Fibroblast of skin of left biceps (primary cell): ENCODE data around the gene CHCHD5.
"Not testable (repeated sequence)": the region's sequence is repeated elsewhere in the genome, so short reads cannot be mapped to it uniquely, and the experiment has no call there.

Experiments used
- DNase-seq, 2 experiments: peaks; one replicate each; pipeline ENCODE4 v3.0.0-alpha.2; 2013; ENCODE audit warnings: low read depth in 2 of 2

CHCHD5 gene

DNA sequence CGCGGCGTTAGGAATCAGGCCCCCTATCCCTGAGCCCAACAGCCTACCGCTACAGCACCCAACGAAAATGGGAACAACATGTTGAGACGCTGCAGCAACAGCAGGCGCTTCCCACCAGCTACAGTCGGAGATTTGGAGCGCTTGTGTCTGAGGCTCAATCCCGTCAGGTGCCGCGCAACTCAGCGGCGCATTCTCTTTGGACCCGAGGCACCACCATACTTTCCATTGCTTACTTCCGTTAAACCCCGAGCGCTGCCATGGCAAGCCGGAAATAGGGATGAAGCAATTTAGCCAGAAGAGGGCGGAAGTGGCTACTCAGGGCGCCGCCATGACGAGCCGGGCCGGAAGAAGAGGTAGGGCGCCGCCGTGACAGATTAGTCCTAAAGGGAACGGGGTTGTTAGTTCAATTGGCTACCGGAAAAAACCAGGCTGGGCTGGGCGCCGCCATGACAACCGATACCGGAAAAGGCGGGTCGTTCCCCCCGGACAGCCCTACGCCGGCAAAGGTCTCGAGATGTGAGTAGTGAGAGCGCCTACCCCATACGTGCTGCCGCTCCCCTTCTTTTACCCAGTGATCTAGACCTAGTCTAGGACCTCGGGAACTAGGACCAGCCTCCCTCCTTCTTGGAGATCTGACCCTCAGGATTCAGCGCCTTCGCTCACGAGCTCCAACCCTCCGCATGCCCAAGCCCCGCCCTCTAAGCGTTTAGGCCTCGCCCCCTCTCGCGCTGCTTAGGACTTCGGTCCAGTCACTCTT lies at the start of gene CHCHD5:
Gene CHCHD5 (plus strand): TSS at position 476 of the 757 bp plus-strand sequence. CDS start 39 bp downstream, at position 515.
- DNase-seq, result peak; percentile 89

DNA sequence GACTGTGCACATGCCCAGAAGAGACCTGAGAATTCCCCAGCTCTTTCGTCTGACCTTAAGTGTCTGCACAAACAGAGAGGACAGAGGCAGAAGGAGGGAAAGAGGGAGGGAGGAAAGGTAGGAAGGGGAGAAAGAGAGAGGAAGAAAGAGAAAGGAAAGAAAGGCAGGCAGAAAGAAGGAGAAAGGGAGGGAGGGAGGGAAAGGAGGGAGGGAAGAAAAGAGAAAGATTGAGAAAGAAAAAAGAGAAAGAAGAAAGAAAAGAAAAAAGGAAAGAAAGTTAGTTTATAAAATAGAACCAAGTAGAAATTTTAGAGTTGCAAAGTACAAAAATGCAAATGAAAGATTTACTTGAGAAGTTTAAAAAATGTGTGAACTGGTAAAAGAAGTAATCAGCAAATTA lies 49.6 kb upstream of the CHCHD5 start:
- DNase-seq, result no peak

- DNase-seq, result not testable (repeated sequence)
Measured at GRCh38 chr2:112536665-112537064, 47.7 kb upstream of the CHCHD5 start.

- no peak for DNase-seq
Measured at GRCh38 chr2:112539306-112539705, 45.1 kb upstream of the CHCHD5 start.

DNA sequence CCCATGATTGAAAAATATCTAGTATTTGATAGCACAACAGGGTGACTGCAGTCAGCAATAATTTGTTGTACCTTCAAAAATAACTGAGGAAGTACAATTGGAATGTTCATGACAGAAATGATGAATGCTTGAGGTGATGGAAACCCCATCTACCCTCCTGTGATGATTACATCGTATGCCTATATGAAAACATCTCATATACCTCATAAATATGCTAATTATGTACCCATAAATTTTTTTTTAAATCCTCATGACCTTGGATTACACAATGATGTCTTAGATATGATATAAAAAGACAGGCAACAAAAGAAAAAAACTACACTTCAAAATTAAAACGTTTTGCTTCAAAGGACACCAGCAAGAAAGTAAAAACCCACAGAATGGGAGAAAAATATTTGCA lies 43.5 kb upstream of the CHCHD5 start:
- no peak for DNase-seq

GRCh38 chr2:112541315-112542122 lies 42.9 kb upstream of the CHCHD5 start:
- peak in 1 of 2 experiments; percentile 21 for DNase-seq

DNA sequence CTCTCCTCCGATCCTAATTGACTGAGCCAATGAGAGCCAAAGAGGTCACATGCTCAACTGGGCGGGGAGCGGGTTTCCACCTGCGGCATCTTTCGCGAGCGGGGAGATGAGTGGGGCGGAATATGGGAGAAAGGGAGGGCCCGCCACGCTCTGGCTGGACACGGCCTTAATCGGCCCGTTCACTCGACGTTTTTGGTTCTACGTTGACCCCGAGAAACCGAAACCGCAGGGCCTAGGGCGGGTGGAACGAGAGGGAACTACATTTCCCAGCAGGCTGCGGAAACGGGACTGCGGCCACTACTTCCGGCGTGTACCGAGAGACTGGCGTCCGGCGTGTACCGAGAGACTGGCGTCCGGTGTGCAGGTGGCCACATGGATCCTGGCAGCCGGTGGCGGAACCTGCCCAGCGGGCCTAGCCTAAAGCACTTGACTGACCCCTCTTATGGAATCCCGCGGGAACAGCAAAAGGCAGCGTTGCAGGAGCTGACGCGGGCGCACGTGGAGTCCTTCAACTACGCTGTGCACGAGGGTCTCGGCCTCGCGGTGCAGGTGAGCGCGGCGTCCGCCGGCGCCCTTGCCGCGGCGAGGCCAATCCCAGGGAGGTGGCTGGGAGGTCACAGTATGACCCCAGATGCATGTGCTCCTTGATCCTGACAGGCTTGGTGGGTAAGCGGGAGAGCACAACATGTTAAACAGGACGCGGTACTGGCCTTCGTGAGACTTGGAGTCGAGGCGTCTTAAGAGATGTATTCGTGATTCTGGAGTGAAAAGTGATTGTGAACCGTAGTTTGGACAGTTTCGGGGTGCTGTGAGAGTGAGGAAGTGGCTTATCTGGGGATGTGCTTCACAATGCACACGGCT lies 42.1 kb upstream of the CHCHD5 start, which contains the start of gene POLR1B:
Gene POLR1B (plus strand): TSS at position 343 of the 861 bp plus-strand sequence. CDS start 30 bp downstream, at position 373.
- DNase-seq, result peak; percentile 23 to 32

GRCh38 chr2:112542984-112543661 lies 41.3 kb upstream of the CHCHD5 start:
- no peak for DNase-seq

DNA sequence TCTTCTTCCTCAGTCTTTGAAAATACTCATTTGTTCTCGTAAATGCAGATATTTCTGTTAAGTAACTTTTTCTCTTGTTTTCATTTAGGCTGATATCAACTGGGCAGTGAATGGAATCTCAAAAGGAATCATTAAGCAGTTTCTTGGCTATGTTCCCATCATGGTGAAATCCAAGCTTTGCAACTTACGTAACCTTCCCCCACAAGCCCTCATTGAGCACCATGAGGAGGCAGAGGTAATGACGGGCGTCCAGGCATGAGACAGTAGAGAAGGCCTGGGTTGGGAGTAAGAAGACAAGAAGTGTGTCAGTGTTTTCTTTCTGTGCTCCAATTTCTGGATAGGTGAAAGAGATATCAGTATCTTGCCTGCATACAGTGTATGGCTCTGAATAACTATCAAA lies 37.1 kb upstream of the CHCHD5 start:
- DNase-seq, result peak; percentile 14 to 15

- DNase-seq, result no peak
Measured at GRCh38 chr2:112548980-112549379, 35.4 kb upstream of the CHCHD5 start.

GRCh38 chr2:112566104-112566503 lies 18.3 kb upstream of the CHCHD5 start:
- DNase-seq, result no peak

- DNase-seq, result not testable (repeated sequence)
Measured at GRCh38 chr2:112566508-112566907, 17.9 kb upstream of the CHCHD5 start.

- DNase-seq, result no peak
Measured at GRCh38 chr2:112572005-112572404, 12.4 kb upstream of the CHCHD5 start.

- no peak for DNase-seq
Measured at GRCh38 chr2:112577756-112578155, 6.7 kb upstream of the CHCHD5 start.

DNA sequence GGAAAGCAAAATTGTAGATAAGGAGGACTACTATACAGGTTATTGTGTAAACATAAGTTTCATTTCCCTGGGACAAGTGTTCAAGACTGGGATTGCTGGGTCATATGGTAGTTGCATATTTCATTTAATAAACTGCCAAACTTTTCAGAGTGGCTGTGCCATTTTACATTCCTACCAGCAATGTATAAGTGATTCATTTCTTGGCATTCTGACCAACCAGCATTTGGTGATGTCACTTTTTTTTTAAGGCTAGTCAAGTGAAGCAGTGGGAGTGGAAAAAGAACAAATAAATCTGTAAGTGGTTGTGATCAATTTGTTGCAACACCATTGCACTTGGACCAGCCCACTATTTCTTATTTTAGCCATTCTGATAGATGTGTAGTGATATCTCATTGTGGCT lies 5.2 kb upstream of the CHCHD5 start:
- peak; percentile 76 to 78 for DNase-seq

- no peak for DNase-seq
Measured at GRCh38 chr2:112580084-112580483, 4.3 kb upstream of the CHCHD5 start.

- peak in 1 of 2 experiments; percentile 27 for DNase-seq
Measured at GRCh38 chr2:112582314-112582746, 2.1 kb upstream of the CHCHD5 start.

GRCh38 chr2:112583497-112584133 lies 794 bp upstream of the CHCHD5 start:
- no peak for DNase-seq

- DNase-seq, result no peak
Measured at GRCh38 chr2:112584891-112585250, 462 bp downstream of the CHCHD5 start.

- DNase-seq, result no peak
Measured at GRCh38 chr2:112585400-112585799, 991 bp downstream of the CHCHD5 start.
